Measurements from ENCODE around the gene RTL3.
"Not testable (repeated sequence)": the region's sequence is repeated elsewhere in the genome, so short reads cannot be mapped to it uniquely, and the experiment has no call there.

RTL3 gene

GRCh38 chrX:78643096-78643495 lies 16.0 kb downstream of the RTL3 start:
- ChIA-PET POLR2A (no interaction called here), CTCF (no interaction called here)
- no peaks in the 10 kb centered on the region for H3K4me1 ChIP-seq (ENCODE audit: control insufficient read depth, insufficient read depth, low read length)
- H3K9me3 ChIP-seq (ENCODE audit: control insufficient read depth, insufficient read depth, low read depth, low read length): peaks cover 2% of the 10 kb centered on the region; the same call in 1 of the 2 replicates
- no peak overlapping the region for H3K27ac ChIP-seq (ENCODE audit: extremely low read depth, low read depth, low read length)
- H3K4me3 ChIP-seq (ENCODE audit: low read depth, low read length): no peak overlapping the region
- no peak for TF ChIP-seq ZNF394 (tag by site-specific recombination; IDR thresholded peaks at IDR 0.05; ENCODE audit: borderline replicate concordance)
- no peak for TF ChIP-seq ZNF324 (tag by site-specific recombination; IDR thresholded peaks at IDR 0.05)
- TF ChIP-seq ZNF518A (tag by site-specific recombination; conservative IDR thresholded peaks at IDR 0.05; ENCODE audit: low read depth): no peak
- no peak for TF ChIP-seq ZFP3 (tag by site-specific recombination; IDR thresholded peaks at IDR 0.05; ENCODE audit: low read depth)
- TF ChIP-seq ZXDB (tag by site-specific recombination; IDR thresholded peaks at IDR 0.05): no peak
- no peak for TF ChIP-seq ZBTB11 (tag by site-specific recombination; conservative IDR thresholded peaks at IDR 0.05; ENCODE audit: low read depth)
- TF ChIP-seq ZNF114 (tag by site-specific recombination; IDR thresholded peaks at IDR 0.05): no peak
- no peak for TF ChIP-seq ZNF174 (tag by site-specific recombination; IDR thresholded peaks at IDR 0.05)
- TF ChIP-seq ZBTB1 (tag by site-specific recombination; IDR thresholded peaks at IDR 0.05): no peak
- TF ChIP-seq REST (tag by site-specific recombination; IDR thresholded peaks at IDR 0.05): no peak
- no peak for TF ChIP-seq ZSCAN30 (tag by site-specific recombination; IDR thresholded peaks at IDR 0.05)
- no peak for TF ChIP-seq ZNF664 (tag by site-specific recombination; IDR thresholded peaks at IDR 0.05)
- no peak for TF ChIP-seq GLIS1 (tag by site-specific recombination; IDR thresholded peaks at IDR 0.05)
- no peak for TF ChIP-seq REPIN1 (tag by site-specific recombination; IDR thresholded peaks at IDR 0.05; ENCODE audit: low read depth)
- no peak for TF ChIP-seq ZNF76 (tag by site-specific recombination; IDR thresholded peaks at IDR 0.05; ENCODE audit: borderline replicate concordance, low read depth)
- no peak for TF ChIP-seq KLF1 (tag by site-specific recombination; IDR thresholded peaks at IDR 0.05)
- no peaks in the 10 kb centered on the region for H3K36me3 ChIP-seq (ENCODE audit: control insufficient read depth in 2 of 2, insufficient read depth in 1 of 2, low read length in 2 of 2)

GRCh38 chrX:78636096-78636495 lies 23.0 kb downstream of the RTL3 start:
- POLR2A ChIA-PET; CTCF ChIA-PET; H3K4me1 ChIP-seq (ENCODE audit: control insufficient read depth, insufficient read depth, low read length); H3K36me3 ChIP-seq (ENCODE audit: control insufficient read depth in 2 of 2, insufficient read depth in 1 of 2, low read length in 2 of 2); H3K27ac ChIP-seq (ENCODE audit: extremely low read depth, low read depth, low read length); H3K9me3 ChIP-seq (ENCODE audit: control insufficient read depth, insufficient read depth, low read depth, low read length); H3K4me3 ChIP-seq (ENCODE audit: low read depth, low read length): not testable (repeated sequence)

Data from HEK293 (cell line).